H1 (cell line): ENCODE results near the gene COL6A2. TPM values are rescaled to one million over a fixed set of nuclear protein-coding genes. Genes with fewer than 3 reads are reported as not detected.

Source experiments
- CTCF ChIA-PET: fragments of 300-600 bp; sonication (Branson Sonifier 250); formaldehyde crosslinking; loops from one replicate; lab custom pipeline; 2021; ENCODE audit not compliant: partially characterized antibody; lab: Charles Lee
- POLR2A ChIA-PET: fragments of 300-600 bp; sonication (Branson Sonifier 250); formaldehyde crosslinking; loops from one replicate; lab custom pipeline; 2021; ENCODE audit warnings: inconsistent platforms; ENCODE audit not compliant: partially characterized antibody; lab: Charles Lee
- DNase-seq, 2 experiments: peaks; one replicate each; pipeline versions ENCODE4 v3.0.0 to v3.0.0-alpha.2; 2010 to 2022; ENCODE audit warnings: low spot score in 2 of 2, low read depth in 1 of 2, mixed read lengths in 1 of 2
- FAIRE-seq: peaks from 2 replicates; lab custom pipeline; 2011; peaks lifted over from hg19 to GRCh38; lab: Jason Lieb, UNC
- H2AFZ ChIP-seq: 2 replicates; pipeline ENCODE4 v1.8.1; 2012; ENCODE audit warnings: low read length, inconsistent platforms
- H2AK5ac ChIP-seq: 2 replicates; pipeline ENCODE4 v1.6.1; 2013; ENCODE audit warnings: low read depth, low read length
- H2BK120ac ChIP-seq: replicated peaks from 2 replicates; pipeline ENCODE3; 2013; ENCODE audit warnings: low read depth, low read length, inconsistent platforms
- H2BK12ac ChIP-seq: 2 replicates; pipeline ENCODE4 v1.6.1; 2013; ENCODE audit warnings: low read depth, low read length
- H2BK15ac ChIP-seq: 2 replicates; pipeline ENCODE4 v1.6.1; 2013; ENCODE audit warnings: low read length
- H2BK20ac ChIP-seq: 2 replicates; pipeline ENCODE4 v1.6.1; 2013; ENCODE audit warnings: low read length
- H2BK5ac ChIP-seq: 2 replicates; pipeline ENCODE4 v1.6.1; 2013; ENCODE audit warnings: low read depth, low read length
- H3K14ac ChIP-seq: 2 replicates; pipeline ENCODE4 v1.6.1; 2013; ENCODE audit warnings: inconsistent platforms; ENCODE audit not compliant: insufficient read length
- H3K18ac ChIP-seq: 2 replicates; pipeline ENCODE4 v1.6.1; 2013; ENCODE audit warnings: low read length; ENCODE audit errors: extremely low read depth
- H3K23ac ChIP-seq: 2 replicates; pipeline ENCODE4 v1.6.1; 2013; ENCODE audit warnings: inconsistent platforms; ENCODE audit not compliant: insufficient read length
- H3K23me2 ChIP-seq: 2 replicates; pipeline ENCODE4 v1.6.1; 2013; ENCODE audit warnings: low read depth, low read length
- H3K27ac ChIP-seq: 2 replicates; pipeline ENCODE4 v1.6.1; 2011; ENCODE audit warnings: low read depth, low read length, inconsistent platforms
- H3K27me3 ChIP-seq, 4 experiments: replicated peaks in 1 of 4; 1 replicate in 1 of 4; 2 replicates in 3 of 4; pipeline versions ENCODE4 v1.6.1 to v1.8.1; 2011 to 2013; ENCODE audit warnings: low read length in 3 of 4, mild to moderate bottlenecking in 3 of 4, inconsistent platforms in 2 of 4, mixed read lengths in 2 of 4, moderate library complexity in 1 of 4; ENCODE audit not compliant: control insufficient read depth in 3 of 4, insufficient read depth in 3 of 4; ENCODE audit errors: extremely low read depth in 1 of 4
- H3K36me3 ChIP-seq, 4 experiments: 2 replicates each; pipeline versions ENCODE4 v1.6.1 to v1.8.1; 2011 to 2013; ENCODE audit warnings: mild to moderate bottlenecking in 4 of 4, low read length in 3 of 4, moderate library complexity in 2 of 4, control low read depth in 1 of 4, inconsistent platforms in 1 of 4; ENCODE audit not compliant: insufficient read depth in 4 of 4, control insufficient read depth in 2 of 4
- H3K4ac ChIP-seq: replicated peaks from 2 replicates; pipeline ENCODE3; 2013; ENCODE audit warnings: low read length, low read depth, mixed read lengths, inconsistent platforms; ENCODE audit not compliant: insufficient read length
- H3K4me1 ChIP-seq, 4 experiments: replicated peaks in 1 of 4; 1 replicate in 1 of 4; 2 replicates in 3 of 4; pipeline versions ENCODE4 v1.6.1 to v1.8.1; 2011 to 2013; ENCODE audit warnings: low read length in 3 of 4, inconsistent platforms in 2 of 4, mixed read lengths in 1 of 4; ENCODE audit not compliant: insufficient read depth in 4 of 4, control insufficient read depth in 3 of 4
- H3K4me2 ChIP-seq, 2 experiments: 2 replicates each; pipeline versions ENCODE4 v1.6.1 to v1.8.1; 2011 to 2013; ENCODE audit warnings: low read depth in 2 of 2, low read length in 2 of 2, control low read depth in 1 of 2, inconsistent platforms in 1 of 2, mild to moderate bottlenecking in 1 of 2; ENCODE audit not compliant: insufficient read depth in 1 of 2
- H3K4me3 ChIP-seq, 4 experiments: fragments of 200-600, 300-600 bp in 1 of 4; sonication (generic), shearing (Covaris generic), sonication (Bioruptor Twin) in 1 of 4; 2 replicates each; pipeline versions ENCODE4 v1.5.1 to v1.8.1; 2011 to 2016; ENCODE audit warnings: low read length in 4 of 4, low read depth in 3 of 4, control low read depth in 2 of 4, inconsistent platforms in 2 of 4, mild to moderate bottlenecking in 2 of 4, mixed read lengths in 1 of 4, moderate library complexity in 1 of 4; ENCODE audit not compliant: insufficient read depth in 2 of 4; ENCODE audit errors: extremely low read depth in 1 of 4
- H3K56ac ChIP-seq: replicated peaks from 2 replicates; pipeline ENCODE3; 2013; ENCODE audit warnings: low read depth, mild to moderate bottlenecking, mixed read lengths, low read length, inconsistent platforms; ENCODE audit not compliant: insufficient read length
- H3K79me1 ChIP-seq: 2 replicates; pipeline ENCODE4 v1.6.1; 2013; ENCODE audit warnings: low read depth, low read length, control low read depth
- H3K79me2 ChIP-seq, 2 experiments: 2 replicates each; pipeline versions ENCODE4 v1.6.1 to v1.8.1; 2012 to 2013; ENCODE audit warnings: low read length in 2 of 2, mild to moderate bottlenecking in 2 of 2, inconsistent platforms in 1 of 2; ENCODE audit not compliant: insufficient read depth in 2 of 2, control insufficient read depth in 1 of 2
- H3K9ac ChIP-seq, 4 experiments: replicated peaks in 1 of 4; 1 replicate in 1 of 4; 2 replicates in 3 of 4; pipeline versions ENCODE4 v1.6.1 to v1.8.1; 2011 to 2013; ENCODE audit warnings: low read depth in 3 of 4, low read length in 3 of 4, control low read depth in 2 of 4, mild to moderate bottlenecking in 2 of 4, moderate library complexity in 2 of 4, inconsistent platforms in 1 of 4; ENCODE audit errors: extremely low read depth in 1 of 4
- H3K9me3 ChIP-seq, 2 experiments: 2 replicates each; pipeline versions ENCODE4 v1.6.1 to v1.8.1; 2012 to 2013; ENCODE audit warnings: mild to moderate bottlenecking in 2 of 2, moderate library complexity in 2 of 2, control low read depth in 1 of 2, inconsistent platforms in 1 of 2, low read depth in 1 of 2, low read length in 1 of 2, mixed read lengths in 1 of 2; ENCODE audit not compliant: insufficient read depth in 2 of 2
- H4K20me1 ChIP-seq, 2 experiments: replicated peaks in 1 of 2; 2 replicates each; pipeline versions ENCODE3 to v1.8.1; 2011 to 2013; ENCODE audit warnings: inconsistent platforms in 2 of 2, low read length in 2 of 2, mild to moderate bottlenecking in 1 of 2; ENCODE audit not compliant: insufficient read depth in 2 of 2, control insufficient read depth in 1 of 2
- H4K5ac ChIP-seq: 2 replicates; pipeline ENCODE4 v1.6.1; 2013; ENCODE audit warnings: low read length, low read depth, mixed read lengths, inconsistent platforms; ENCODE audit not compliant: insufficient read length
- H4K8ac ChIP-seq: 2 replicates; pipeline ENCODE4 v1.8.0; 2013; ENCODE audit warnings: mild to moderate bottlenecking, moderate library complexity, low read length, inconsistent platforms; ENCODE audit not compliant: insufficient read depth; ENCODE audit errors: extremely low read depth
- H4K91ac ChIP-seq: replicated peaks from 2 replicates; pipeline ENCODE3; 2013; ENCODE audit warnings: low read length, mixed read lengths, inconsistent platforms; ENCODE audit not compliant: insufficient read length
- CBX8 ChIP-seq: fragments of 300-800, 300-1000 bp; sonication (generic); IDR thresholded peaks from 2 replicates; pipeline ENCODE4 v1.7.1; 2016; ENCODE audit warnings: low read depth, low read length, borderline replicate concordance
- EZH2 ChIP-seq: fragments of 200-600 bp; sonication (generic); IDR thresholded peaks from 2 replicates; pipeline ENCODE4 v1.7.1; 2012; ENCODE audit warnings: low read depth, mild to moderate bottlenecking, moderate library complexity, low read length, inconsistent platforms; ENCODE audit not compliant: severe bottlenecking
- HDAC6 ChIP-seq: IDR thresholded peaks from one replicate; pipeline ENCODE4 v1.7.1; 2012; ENCODE audit warnings: low read depth, mild to moderate bottlenecking, inconsistent platforms, low read length, moderate library complexity
- JUN ChIP-seq: IDR thresholded peaks from 2 replicates; pipeline ENCODE4 v1.6.1; 2011; ENCODE audit warnings: low read depth, mild to moderate bottlenecking, improper control_type of control experiment, low read length
- NANOG ChIP-seq: IDR thresholded peaks from 2 replicates; pipeline ENCODE4 v1.6.1; 2011; ENCODE audit warnings: low read length, low read depth, mild to moderate bottlenecking, inconsistent platforms; ENCODE audit not compliant: insufficient read depth, poor library complexity, severe bottlenecking
- RBBP5 ChIP-seq: IDR thresholded peaks from 2 replicates; pipeline ENCODE4 v1.7.1; 2012; ENCODE audit warnings: low read depth, mild to moderate bottlenecking, inconsistent platforms, low read length, moderate library complexity, borderline replicate concordance
- SIN3A ChIP-seq, 2 experiments: IDR thresholded peaks in 1 of 2; conservative IDR thresholded peaks in 1 of 2; 2 replicates each; pipeline ENCODE4 v1.6.1; 2011 to 2012; ENCODE audit warnings: low read length in 2 of 2, improper control_type of control experiment in 1 of 2, low read depth in 1 of 2, mild to moderate bottlenecking in 1 of 2
- TBP ChIP-seq: IDR thresholded peaks from 2 replicates; pipeline ENCODE4 v1.6.1; 2011; ENCODE audit warnings: low read depth, low read length, improper control_type of control experiment
- WGBS, 2 experiments: shearing (Covaris generic) in 1 of 2; methylation state at CpG; one replicate each; pipeline versions ENCODE4 v1.1.6 to v1.1.7; 2013 to 2015; ENCODE audit warnings: low lambda C conversion rate in 2 of 2, mixed read lengths in 2 of 2, inconsistent platforms in 1 of 2, low coverage in 1 of 2, missing lambda C conversion rate in 1 of 2; ENCODE audit not compliant: insufficient replicate concordance in 2 of 2, insufficient coverage in 1 of 2, insufficient read length in 1 of 2; ENCODE audit errors: extremely low coverage in 1 of 2, missing lambda C conversion rate in 1 of 2; 5-methylcytosine and 5-hydroxymethylcytosine counted together
- polyA plus RNA-seq, 7 experiments: library from polyadenylated mRNA; depleted of rRNA in 3 of 7; stranded (reverse) in 5 of 7; unstranded in 2 of 7; fragments of >200 nt in 5 of 7; fragments of 200-250 nt in 2 of 7; gene quantifications; 1 replicate in 5 of 7; 2 replicates in 1 of 7; 4 replicates in 1 of 7; pipeline versions ENCODE4 v1.2.1 to v1.2.3, GENCODE V29; 2011 to 2013; ENCODE audit warnings: missing spikeins in 2 of 7, mixed read lengths in 2 of 7
- total RNA-seq: library from RNA; stranded (reverse); fragmentation: NEBNext Ultra II Directional; extraction: Animal tissue kit (Norgen Biotek cat#: 25700); gene quantifications from 2 replicates; pipeline ENCODE4 v1.2.1, GENCODE V29; 2021
- TF ChIP-seq, protein P1 (sequence below): IDR thresholded peaks from 2 replicates; pipeline ENCODE4 v1.6.1; 2012; ENCODE audit warnings: inconsistent platforms
- TF ChIP-seq, protein P2 (sequence below): IDR thresholded peaks from 2 replicates; pipeline ENCODE4 v1.6.1; 2011; ENCODE audit warnings: low read length, improper control_type of control experiment

The COL6A2 gene
- total and polyA plus RNA-seq, 2 of the 8 experiments (the other 6 are each of a cell fraction or from before 2014, with no cell fraction given) = 60.1 to 62.7 TPM

GRCh38 chr21:46065215-46065913 lies 32.5 kb upstream of the COL6A2 start:
- Histone ChIP-seq H3K4me1 (peaks cover 0 to 8% (median 2%) of the 10 kb centered on the region in 4 experiments; a peak in 5 of 7 replicates), H3K18ac (no peak overlapping the region), H3K23ac (no peak overlapping the region), H3K36me3 (no peaks in the 10 kb centered on the region), H2AFZ (no peak overlapping the region), H3K27ac (no peak overlapping the region), H2BK5ac (0 out of 2 replicates have a peak overlapping the region, but pooled peaks have one; percentile 35), H3K79me1 (no peaks in the 10 kb centered on the region), H3K9me3 (peaks cover 23 to 24% of the 10 kb centered on the region in 2 experiments), H4K8ac (no peak overlapping the region; the same call in 1 of the 2 replicates), H2BK20ac (no peak overlapping the region), H2BK120ac (no peak overlapping the region), H3K14ac (no peak overlapping the region), H4K91ac (no peak overlapping the region), H3K4me3 (no peak overlapping the region), H3K56ac (no peak overlapping the region), H2BK15ac (no peak overlapping the region), H3K9ac (no peak overlapping the region), H4K5ac (no peak overlapping the region), H2AK5ac (peak overlapping the region; percentile 82; the same call in 1 of the 2 replicates), H3K23me2 (no peaks in the 10 kb centered on the region), H3K79me2 (no peaks in the 10 kb centered on the region), H3K4ac (no peak overlapping the region), H3K27me3 (no peaks in the 10 kb centered on the region; a peak in 2 of 7 replicates), H2BK12ac (peak overlapping the region; percentile 50; the same call in 1 of the 2 replicates), H3K4me2 (no peak overlapping the region), H4K20me1 (peaks cover 0 to 5% of the 10 kb centered on the region in 2 experiments)
- ChIA-PET POLR2A (no interaction called here), CTCF (interaction anchor here (0.9 kb wide), 1 partner anchor 72 kb away, joined by 3 read pairs; no protein-coding TSS in a partner anchor)
- FAIRE-seq = no peak
- no peak for DNase-seq
- WGBS, 2 experiments = 86% methylated on average over 22 of the region's 22 CpGs; no CpG with 5 or more reads in 1 of the 2 experiments
- no peak for TF ChIP-seq HDAC6
- no peak for TF ChIP-seq SIN3A (conservative IDR thresholded peaks at IDR 0.05 in 1 of 2, IDR thresholded peaks at IDR 0.05 in 1 of 2; ENCODE audit: low read depth in 1 of 2, low read length in 2 of 2)
- no peak for TF ChIP-seq NANOG
- no peak for TF ChIP-seq RBBP5
- TF ChIP-seq, protein P1, sequence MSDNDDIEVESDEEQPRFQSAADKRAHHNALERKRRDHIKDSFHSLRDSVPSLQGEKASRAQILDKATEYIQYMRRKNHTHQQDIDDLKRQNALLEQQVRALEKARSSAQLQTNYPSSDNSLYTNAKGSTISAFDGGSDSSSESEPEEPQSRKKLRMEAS = no peak
- TF ChIP-seq EZH2 = no peak
- TF ChIP-seq, protein P2, sequence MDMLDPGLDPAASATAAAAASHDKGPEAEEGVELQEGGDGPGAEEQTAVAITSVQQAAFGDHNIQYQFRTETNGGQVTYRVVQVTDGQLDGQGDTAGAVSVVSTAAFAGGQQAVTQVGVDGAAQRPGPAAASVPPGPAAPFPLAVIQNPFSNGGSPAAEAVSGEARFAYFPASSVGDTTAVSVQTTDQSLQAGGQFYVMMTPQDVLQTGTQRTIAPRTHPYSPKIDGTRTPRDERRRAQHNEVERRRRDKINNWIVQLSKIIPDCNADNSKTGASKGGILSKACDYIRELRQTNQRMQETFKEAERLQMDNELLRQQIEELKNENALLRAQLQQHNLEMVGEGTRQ = no peak
- TF ChIP-seq TBP = no peak
- no peak for TF ChIP-seq CBX8
- no peak for TF ChIP-seq JUN
